GM18870 (cell line): ENCODE data around the gene PDGFRB.

Experiments
- ATAC-seq: cut with Tn5 transposase; IDR thresholded peaks from one replicate; pipeline ENCODE4 v1.9.1; 2021; ENCODE audit warnings: moderate library complexity; ENCODE audit not compliant: unreplicated experiment

PDGFRB gene

DNA sequence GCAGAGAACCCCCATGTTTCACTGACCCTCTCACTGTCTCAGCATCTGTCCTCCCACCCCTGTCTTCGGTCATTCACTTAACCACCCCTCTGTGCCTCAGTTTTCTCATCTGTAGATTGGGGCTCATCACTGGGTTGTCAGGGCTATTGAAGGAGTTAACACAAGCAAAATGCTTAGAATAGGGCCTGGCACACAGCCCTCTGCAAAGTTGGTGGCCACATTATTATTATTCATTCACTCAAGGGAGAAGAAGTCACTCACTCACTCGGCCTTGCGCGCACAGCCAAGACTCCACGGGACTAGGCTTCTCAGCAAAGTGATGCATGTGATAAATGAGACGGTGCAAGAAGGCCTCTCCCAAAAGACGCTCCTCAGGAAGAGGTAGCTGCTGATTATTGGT, 8.0 kb downstream of the PDGFRB start:
- ATAC-seq: no peak

DNA sequence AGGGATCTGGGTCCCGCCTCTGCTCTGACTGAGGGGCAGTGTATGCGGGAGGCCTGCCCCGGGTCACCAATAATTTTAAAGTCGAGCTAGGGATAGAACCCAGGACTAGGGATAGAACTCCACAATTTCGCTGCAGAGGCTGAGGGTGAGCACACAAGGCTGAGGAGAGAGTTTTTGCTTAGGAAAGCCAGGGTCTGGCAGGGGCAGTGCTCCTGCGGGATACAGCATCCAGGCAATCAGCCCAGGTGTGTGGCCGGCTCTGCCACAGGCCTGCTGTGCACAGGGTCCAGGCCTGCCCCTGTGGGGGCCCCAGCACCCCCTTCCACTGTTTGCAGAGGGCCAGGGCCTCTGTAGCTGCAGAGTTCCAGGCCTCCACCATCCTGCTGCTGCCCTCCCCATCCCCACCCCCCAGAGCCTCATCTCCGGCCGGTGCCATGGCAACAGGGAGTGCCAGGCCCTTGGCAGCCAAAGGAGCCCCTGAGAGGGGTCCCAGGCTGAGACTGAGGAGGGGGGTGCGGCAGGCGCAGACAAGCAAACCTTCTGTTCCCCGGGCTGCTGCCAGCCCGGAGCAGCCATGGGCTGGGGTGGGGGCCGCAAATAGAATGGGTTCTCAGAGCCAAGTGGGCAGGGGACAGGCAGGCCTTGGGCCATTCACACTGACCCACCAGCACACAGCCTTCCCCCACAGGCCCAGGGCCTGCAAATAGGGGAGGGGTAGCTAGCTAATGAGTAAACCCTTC, 8.6 kb downstream of the PDGFRB start:
- ATAC-seq: no peak

DNA sequence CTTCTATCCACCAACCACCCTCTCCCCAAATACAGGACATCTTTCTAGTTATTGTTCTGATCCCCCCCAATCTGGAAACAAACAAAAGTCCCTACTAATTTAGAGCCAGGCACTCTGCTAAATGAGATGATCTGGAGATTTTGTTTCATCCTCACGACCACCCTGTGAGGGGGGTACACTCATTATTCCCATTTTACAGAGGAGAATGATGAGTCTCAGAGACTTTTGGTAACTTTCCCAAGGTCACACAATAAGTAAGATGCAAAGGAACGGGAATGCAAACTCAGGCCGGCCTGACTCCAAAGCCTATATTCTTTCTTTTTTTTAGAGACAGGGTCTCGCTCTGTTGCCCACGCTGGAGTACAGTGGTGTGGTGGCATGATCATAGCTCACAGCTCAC, 9.4 kb downstream of the PDGFRB start:
- ATAC-seq: no peak

DNA sequence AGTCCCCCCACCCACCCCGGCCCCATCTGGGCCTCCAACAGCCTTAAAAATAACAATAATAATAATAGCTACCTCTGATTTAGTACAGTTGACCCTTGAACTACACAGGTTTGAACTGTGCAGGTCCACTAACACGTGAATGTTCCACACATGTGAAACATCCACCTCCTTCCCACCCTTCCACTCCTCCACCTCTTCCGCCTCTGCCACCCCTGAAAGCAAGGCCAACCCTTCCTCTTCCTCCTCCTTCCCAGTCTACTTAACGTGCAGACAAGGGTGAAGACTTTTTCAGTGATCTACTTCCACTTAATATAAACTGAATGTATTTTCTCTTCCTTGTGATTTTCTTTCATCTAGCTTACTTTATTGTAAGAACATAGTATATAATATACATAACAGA, 10.8 kb downstream of the PDGFRB start:
- no peak for ATAC-seq

DNA sequence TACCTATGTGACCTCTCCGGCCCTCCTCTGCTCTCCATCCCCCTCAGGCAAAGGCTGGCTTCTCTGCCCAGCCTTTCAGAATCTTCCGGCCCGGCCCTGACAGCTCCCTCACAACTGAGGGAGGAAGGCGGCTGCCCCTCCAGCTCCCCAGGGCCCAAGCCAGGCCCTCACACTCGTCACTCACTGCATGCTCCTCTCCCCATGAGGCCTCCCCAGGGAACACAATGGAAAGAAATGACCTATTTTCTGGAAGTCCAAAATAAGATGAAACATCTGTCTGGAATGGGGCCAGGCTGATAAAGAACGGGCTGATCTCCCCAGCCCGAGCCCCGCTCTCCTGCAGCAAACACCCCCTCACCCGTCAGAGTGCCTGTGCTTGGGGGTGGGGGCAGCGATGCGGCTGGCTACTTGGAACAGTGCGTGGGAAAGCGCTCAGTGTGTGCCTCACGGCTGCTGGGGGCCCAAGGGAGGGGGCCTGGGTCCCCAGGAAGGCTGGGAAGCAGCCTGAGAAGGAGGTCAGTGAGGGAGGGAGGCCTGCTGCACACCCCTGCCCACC, 11.3 kb downstream of the PDGFRB start:
- ATAC-seq: no peak

DNA sequence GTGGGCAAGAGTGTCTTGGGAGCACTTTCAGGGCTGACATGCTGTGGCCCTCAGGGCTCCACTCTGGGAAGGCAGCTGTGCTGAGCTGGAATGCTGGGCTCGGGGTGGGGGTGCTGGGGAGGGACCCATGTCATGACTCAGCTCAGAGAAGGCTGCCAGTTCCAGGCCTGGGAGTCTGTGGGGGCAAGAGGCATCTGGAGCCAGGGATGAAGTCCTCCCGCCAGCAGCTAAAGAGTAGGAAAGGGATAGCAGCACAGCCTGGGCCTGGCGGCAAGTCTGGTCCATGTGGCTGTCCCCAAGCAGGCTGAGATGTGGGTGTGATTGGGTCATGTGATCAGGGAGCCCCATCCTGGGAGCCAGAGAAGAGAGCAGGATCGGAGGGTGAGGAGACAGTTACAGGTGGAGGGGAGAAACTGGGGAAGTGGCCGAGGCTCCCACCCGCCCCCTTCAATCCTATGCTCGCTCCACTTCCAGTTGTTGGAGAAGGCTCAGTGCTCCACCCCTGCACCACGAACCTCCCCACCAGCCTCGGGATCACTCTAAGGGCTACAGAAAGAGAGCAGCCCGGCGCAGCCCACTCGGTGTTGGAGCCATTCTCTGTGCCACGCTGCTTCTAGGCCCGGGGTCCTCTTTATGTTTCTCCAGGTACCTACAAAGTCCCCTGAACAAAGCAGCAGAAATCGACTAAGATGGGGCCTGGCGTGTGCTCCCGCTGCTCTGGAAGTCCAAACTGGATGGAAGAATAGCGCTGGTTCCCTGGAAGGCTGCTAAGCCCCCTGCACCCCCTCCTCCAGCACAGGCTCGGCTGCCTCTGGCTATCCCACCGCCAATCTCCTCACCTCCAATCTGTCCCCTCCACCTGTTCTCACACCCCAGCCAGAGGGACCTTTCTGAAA, 12.0 kb downstream of the PDGFRB start:
- no peak for ATAC-seq

DNA sequence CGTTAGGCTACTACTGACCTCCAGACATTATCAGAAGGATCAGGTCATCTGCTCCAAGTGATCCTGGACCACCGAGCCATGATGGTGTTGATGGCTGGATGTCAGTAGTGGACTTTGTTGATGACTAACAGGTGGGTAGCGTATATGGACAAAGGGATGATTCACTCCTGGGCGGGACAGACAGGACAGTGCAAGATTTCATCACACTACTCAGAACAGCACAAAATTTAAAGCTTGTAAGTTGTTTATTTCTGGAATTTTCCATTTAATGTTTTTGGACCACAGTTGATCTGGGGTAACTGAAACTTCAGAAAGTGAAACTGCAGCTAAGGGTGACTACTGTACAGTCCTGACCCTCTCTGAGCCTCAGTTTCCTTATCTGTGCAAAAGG, 12.7 kb downstream of the PDGFRB start:
- ATAC-seq: no peak

DNA sequence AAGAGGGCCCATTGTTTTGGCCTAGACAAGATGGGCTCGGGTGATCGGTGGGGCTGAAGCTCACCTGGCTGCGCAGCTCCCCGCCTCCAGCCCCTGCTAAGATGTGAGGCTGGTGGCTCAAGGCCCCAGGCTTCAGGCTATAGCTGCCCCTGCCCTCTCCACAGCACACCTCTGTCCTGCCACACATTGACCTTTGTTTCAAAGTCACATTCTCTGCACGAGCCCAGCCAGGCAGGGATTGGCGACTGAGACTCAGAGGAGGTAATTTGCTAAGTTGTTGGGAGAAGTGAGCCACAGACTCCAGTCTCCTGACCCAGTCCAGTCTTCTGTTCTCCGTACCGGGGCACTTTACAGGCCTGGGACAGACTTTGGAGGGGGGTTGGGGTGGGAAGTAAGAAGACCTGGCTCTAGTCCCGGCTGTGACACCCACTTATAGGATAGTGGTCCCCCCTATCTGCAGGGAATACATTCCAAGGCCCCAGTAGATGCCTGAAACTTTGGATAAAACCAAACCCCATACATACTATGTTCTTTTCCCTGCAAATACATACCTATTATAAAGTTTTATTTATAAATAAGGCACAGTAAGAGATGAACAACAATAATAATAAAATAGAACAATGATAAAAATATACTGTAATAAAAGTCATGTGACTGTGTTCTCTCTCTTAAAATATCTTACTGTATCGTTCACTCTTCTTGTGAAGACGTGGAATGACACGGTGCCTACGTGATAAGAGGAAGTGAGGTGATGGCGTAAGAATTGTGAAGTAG, 13.3 kb downstream of the PDGFRB start:
- ATAC-seq: no peak

DNA sequence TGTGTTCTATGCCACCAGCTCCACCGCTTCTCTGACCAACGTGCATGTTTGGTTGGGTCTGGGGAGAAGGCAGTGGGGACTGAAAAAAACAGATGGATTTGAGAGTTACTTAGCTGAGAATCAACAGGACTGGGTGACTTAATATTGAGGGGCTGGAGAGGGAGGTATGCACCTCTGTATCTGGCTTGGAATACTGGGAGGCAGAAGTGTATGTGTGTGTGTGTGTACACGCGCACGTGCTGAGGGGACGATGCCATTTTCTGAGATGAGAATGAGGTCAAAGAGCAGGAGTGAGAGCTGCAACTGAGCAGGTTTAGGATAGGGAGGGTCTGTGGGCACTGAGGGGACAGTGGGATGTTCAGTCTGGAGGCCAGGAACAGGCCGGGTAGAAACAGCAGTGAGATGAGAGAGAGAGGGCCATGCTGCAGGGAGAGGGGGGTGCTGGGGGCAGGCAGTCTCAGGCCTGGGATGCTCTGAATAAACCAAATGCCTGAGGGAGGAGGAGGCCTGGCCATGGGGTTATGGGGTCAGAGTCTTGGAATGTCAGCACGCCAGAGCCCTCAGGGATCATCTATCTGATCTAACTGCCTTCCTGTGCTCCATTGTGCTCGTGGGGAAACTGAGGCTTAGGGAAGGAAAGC, 14.0 kb downstream of the PDGFRB start:
- no peak for ATAC-seq

DNA sequence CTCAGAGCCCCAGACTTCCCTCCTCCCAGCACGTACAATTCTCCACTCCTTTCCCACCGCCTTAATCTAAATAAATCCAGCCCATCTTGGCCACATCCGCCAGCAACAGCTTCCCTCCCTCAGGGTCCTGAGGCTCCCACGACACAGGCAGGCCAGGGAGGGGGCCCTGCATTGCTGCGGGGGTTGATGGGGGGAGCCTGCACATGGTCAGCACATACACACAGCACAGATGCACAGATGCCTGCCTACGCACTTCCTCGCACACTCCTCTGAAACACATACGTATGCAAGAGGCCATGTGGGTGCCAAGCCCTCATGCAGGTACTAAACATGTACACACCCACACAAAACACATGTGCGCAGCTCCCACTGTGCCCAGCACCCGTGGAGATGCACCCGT, 14.8 kb downstream of the PDGFRB start:
- no peak for ATAC-seq

DNA sequence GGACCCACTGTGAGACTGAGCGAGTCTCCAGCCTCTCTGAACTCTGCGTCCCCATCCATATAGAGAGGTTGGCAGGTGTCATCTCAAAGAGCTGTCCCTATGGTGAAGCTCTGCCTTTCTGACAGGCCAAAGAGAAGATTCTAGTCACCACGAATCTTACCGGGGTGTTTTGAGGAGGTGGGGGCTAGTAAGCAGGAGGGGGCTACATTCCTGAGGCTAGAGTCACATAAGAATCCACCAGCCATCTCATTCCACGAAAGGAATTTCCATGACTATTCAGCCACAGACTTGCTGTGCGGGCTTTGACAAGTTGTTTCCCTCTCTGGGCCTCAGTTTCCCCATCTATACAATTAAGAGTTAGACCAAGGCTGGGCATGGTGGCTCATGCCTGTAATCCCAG, 16.3 kb downstream of the PDGFRB start:
- ATAC-seq: no peak

DNA sequence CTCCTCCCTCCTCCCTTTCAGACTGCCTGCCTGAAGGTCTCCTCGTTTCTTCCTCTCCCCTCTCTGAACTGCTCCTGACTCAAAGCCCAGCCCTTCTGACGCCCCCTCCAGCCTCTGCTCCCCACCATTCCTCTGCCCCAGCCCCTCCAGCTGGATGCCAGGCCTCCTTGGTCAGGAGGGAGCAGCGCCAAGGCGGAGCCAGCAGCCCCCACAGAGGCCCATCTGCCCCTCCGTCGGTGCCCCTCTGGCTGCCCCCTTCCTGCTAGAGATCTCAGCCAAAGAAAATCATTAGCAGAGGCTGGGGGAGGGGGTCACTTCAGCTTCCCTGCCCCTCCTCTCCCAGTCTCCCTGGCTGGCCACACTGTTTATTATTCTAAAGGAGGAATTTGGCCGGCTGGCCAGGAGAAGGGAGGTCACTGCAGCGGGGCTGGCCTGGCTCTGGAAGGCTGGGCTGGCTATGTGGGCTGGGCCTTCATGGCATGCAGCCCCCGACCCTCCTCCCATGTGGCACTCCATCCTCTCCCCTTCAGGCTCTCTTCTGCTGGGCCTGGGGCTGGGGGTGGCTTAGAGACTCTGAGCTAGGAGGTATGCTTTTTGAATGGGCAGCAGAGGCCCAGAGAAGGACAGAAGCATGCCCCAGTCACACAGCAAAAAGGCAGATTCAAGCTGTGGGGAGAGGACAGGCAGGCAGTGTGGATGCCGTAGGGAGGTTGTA, 16.9 kb downstream of the PDGFRB start:
- ATAC-seq: no peak

DNA sequence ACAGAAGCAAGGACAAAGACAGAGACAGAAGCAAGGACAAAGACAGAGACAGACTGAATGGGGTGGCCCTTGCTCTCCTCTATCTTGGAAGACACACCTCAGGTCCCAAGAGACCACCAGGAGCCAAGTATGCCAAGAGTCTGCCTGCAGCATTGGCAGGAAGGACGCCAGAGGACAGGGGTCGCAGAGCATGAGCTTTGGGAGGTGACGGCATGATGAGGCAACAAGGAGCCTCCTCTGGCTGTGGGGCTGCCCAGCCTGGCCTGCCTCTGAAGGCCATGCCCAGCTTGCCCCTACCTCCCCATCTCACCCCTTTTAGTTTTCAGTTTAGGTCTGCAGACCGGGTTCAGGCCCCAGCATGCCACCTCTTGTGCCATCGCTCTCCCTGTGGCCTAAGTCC, 17.6 kb downstream of the PDGFRB start:
- no peak for ATAC-seq

DNA sequence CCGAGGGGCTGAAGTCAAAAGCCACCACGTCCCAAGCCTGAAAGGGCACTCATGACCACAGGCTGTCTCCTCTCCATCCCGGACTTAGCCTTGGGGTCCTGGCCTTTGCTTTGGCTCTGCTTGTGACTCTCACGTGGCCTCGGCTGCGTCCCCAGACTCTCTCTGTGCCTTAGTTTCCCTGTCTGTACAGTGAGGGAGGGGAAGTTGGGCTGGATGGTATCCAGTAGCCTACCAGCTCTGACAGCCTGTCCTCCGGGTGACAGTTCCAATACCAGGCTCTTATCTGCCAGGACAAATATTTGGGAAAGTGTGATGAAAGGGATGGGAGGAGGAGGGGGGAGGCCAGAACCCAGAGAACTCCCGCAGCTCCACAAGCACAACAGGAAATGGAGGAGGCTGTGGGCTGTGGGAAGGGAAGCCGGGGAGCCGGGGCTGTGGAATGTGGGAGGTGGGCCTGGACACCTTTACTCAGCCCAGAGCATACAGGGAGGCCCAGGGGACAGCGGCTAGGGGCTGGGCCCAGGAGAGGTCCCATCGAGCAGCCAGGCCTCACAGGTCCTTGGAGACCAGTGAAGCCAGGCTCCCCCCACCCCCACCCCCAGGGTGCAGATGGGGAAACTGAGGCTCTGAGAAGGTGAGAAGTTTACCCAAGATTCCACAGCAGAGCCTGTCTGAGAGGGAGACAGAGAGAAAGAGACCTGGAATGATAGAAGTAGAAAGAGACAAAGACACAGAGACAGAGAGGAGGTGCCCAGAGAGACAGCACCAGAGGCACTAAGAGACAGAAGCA, 18.3 kb downstream of the PDGFRB start:
- ATAC-seq: no peak

DNA sequence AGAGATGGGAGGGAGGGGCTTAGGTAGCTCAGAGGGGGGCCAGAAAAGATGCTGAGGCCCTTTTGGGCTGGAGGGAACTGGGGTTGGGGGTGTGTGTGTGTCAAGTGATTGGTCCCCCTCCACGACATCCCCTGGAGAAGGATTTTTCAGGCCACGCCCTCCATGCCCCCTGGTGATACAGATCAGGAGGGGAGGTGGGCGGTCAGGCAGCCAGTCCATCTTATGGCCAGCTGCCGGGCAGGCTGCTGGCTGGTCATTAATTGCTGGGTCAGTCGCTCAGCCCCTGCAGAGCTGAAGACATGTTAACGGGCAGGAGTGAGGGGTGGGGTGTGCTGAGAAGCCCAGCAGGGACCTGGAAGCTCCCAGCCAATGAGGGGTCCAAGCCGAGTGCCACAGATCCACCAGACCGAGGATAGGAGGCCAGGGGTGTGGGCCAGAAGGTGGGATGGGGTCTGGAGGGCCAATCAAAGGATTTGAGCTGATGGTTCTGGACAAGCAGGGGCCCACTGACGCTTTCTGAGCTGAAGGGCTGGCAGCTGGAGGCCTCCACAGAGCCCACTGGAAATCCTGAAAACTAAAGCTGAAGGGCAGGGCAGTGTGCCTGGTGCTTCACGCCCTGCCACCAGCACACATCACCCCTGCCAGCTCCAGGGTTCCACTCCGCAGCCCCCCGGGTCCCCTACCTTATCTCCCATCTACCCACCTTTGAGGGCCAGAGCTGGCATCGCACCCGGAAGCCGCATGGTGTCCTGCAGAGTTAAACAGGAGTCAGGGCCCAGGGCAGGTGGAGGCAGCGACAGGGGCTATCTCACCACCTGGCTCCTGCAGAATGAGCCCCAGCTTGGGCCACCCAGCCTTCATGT, 19.1 kb downstream of the PDGFRB start:
- no peak for ATAC-seq

DNA sequence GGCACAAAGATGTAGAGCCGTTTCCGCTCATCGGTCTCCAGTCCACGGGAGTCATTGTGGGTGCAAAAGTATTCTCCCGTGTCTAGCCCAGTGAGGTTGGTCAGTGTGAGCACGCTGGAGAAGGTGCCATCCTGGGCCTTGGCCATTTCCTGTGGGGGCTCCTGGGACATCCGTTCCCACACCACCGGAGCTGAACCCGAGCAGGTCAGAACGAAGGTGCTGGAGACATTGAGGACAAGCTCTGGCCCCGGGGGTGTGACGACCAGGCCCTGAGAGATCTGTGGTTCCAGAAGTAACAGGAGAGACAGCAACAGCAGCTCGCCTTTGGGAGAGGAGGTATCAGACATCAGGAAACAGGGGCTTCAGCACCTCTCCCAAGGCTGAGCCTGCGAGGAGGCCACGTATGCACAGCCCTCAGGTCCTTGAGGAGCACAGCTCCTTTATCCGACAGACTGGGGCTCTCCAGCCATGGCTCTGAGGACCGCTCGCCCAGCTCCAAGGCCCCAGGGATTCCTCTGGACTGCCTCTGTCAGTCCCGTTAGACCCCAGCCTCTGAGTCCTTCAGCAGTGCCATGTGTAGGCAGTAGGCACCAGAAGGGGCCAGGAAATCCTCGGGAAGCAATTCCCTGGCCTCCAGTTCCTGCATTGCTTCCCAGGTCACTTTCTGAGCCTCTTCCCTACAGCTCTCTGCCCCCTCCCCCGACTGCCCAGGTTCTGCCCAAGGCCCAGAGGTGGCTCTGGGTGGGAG, 19.9 kb downstream of the PDGFRB start:
- no peak for ATAC-seq

DNA sequence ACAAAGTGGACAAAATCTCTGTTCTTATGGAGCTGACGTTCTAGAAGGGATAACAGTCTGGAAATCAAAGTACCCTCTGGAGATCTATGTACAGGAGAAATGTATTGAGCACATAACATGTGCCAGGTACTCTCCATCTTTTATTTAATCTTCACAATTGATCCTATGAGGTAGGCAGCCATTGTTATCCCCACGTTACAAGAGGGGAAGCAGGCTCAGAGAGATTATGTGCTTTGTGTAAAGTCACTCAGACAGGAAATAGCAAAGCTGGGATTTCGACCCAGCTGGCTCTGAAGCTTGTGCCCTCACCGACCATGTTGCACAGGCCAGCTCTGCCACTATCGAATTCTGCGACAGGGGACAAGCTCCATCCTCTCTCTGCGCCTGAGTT, 21.5 kb downstream of the PDGFRB start:
- ATAC-seq: no peak
